ENCODE data around the gene TSPYL2.

Gene TSPYL2

GRCh38 chrX:53049127-53049517 lies 33.0 kb upstream of the TSPYL2 start:
- in situ Hi-C loops (cut with MboI; ENCODE audit: low pct_unique_long_range_greater_than_20kb, low sequenced_read_pairs, unreplicated experiment) = no loop called here
- TF ChIP-seq, protein P1, sequence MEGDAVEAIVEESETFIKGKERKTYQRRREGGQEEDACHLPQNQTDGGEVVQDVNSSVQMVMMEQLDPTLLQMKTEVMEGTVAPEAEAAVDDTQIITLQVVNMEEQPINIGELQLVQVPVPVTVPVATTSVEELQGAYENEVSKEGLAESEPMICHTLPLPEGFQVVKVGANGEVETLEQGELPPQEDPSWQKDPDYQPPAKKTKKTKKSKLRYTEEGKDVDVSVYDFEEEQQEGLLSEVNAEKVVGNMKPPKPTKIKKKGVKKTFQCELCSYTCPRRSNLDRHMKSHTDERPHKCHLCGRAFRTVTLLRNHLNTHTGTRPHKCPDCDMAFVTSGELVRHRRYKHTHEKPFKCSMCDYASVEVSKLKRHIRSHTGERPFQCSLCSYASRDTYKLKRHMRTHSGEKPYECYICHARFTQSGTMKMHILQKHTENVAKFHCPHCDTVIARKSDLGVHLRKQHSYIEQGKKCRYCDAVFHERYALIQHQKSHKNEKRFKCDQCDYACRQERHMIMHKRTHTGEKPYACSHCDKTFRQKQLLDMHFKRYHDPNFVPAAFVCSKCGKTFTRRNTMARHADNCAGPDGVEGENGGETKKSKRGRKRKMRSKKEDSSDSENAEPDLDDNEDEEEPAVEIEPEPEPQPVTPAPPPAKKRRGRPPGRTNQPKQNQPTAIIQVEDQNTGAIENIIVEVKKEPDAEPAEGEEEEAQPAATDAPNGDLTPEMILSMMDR (IDR thresholded peaks at IDR 0.05; ENCODE audit: extremely low read depth, insufficient read depth, missing control alignments) = no peak
- DNase-seq (ENCODE audit: low spot score) = no peak

- in situ Hi-C loops (cut with MboI; ENCODE audit: low pct_unique_long_range_greater_than_20kb, low sequenced_read_pairs, unreplicated experiment) = no loop called here
- DNase-seq (ENCODE audit: low spot score) = no peak
- TF ChIP-seq, protein P1 (IDR thresholded peaks at IDR 0.05; ENCODE audit: extremely low read depth, insufficient read depth, missing control alignments) = no peak
These were observed 31.3 kb upstream of the TSPYL2 start for GRCh38 chrX:53050841-53051240.

DNA sequence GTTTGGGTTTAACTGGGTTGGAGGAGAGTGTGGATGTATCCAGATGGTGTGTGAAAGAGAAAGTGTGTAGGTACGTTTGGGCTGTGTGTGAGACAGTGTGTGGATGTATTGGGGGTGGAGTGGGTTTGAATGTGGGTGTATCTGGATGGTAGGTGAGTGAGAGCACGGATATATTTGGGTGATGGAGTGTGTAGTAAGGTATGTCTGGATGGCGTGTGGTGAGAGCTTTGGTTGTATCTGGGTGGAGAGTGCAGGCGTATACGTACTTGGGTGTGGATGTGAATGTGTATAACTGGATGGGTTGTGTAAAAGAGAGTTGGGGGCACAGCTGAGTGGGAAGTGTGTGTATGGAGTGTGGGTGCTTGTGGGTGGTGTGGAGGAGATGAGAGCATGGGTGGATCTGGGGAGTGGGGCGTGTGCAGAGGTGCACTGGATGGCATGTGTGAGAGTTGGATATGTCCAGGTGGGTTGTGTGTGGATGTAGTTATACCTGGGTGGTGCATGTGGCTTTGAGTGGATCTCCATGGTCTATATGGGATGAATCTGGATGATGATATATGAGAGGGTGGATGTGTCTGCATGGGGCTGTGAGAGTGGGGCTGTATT lies 26.8 kb upstream of the TSPYL2 start:
- TF ChIP-seq, protein P1 (IDR thresholded peaks at IDR 0.05; ENCODE audit: extremely low read depth, insufficient read depth, missing control alignments) = no peak
- no peak for DNase-seq (ENCODE audit: low spot score)
- in situ Hi-C loops (cut with MboI; ENCODE audit: low pct_unique_long_range_greater_than_20kb, low sequenced_read_pairs, unreplicated experiment) = no loop called here

DNA sequence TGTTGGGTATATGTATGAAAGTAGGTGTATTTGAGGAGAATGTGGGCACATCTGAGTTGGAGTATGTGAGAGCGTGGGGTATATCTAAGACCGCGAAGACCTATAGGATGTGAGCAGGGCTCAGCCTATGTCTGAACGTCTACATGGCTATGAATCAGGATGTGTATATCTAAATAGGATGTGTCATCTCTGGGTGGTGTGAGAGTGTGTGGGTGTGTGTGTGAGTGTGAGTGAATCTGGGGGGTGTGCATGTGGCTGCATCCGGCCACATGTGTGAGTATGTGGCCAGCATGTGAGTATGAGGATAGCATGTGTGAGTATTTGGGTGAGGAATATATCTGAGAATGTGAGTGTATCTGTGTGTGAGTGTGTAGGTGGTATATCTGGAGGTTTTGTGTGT lies 25.9 kb upstream of the TSPYL2 start:
- TF ChIP-seq, protein P1 (IDR thresholded peaks at IDR 0.05; ENCODE audit: extremely low read depth, insufficient read depth, missing control alignments) = no peak
- in situ Hi-C loops (cut with MboI; ENCODE audit: low pct_unique_long_range_greater_than_20kb, low sequenced_read_pairs, unreplicated experiment) = no loop called here
- DNase-seq (ENCODE audit: low spot score) = no peak

DNA sequence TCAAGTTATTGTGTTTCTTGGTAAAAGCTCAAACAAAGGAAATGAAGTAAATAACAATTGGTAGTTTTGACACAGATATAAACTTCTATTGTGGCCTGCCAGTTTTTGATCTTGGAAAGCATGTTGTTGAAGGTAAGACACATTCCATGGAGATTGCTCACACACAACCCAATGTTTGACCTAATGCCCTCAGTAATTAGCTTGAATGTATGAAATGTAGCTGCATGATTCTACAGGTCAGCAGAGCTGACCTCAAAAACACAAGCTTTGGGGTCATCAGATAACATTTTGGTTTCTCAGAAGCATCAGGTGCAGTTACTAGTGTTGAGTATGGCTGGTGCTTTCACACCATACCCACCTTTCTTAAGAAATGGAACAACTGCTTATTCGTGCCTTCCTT lies 17.1 kb upstream of the TSPYL2 start:
- TF ChIP-seq, protein P1 (IDR thresholded peaks at IDR 0.05; ENCODE audit: extremely low read depth, insufficient read depth, missing control alignments) = no peak
- in situ Hi-C loops (cut with MboI; ENCODE audit: low pct_unique_long_range_greater_than_20kb, low sequenced_read_pairs, unreplicated experiment) = no loop called here
- DNase-seq (ENCODE audit: low spot score) = no peak

DNA sequence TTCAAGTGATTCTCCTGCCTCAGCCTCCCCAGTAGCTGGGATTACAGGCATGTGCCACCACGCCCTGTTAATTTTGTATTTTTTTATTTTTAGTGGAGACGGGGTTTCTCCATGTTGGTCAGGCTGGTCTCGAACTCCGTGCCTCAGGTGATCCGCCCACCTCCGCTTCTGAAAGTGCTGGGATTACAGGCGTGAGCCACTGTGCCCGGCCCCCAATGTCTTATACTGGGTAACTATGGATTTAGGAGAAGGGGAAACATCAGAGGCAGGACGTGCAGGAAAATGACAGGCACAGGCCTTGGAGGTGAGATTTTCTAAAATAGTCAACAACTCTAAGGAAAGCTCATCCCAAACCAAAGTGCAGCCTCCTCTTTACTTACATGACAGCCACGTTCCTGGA lies 11.1 kb upstream of the TSPYL2 start:
- TF ChIP-seq, protein P1 (IDR thresholded peaks at IDR 0.05; ENCODE audit: extremely low read depth, insufficient read depth, missing control alignments) = no peak
- no peak for DNase-seq (ENCODE audit: low spot score)
- in situ Hi-C loops (cut with MboI; ENCODE audit: low pct_unique_long_range_greater_than_20kb, low sequenced_read_pairs, unreplicated experiment) = no loop called here

All from GM13977 (cell line).